Adrenal gland (tissue), 12 donors: ENCODE data around the gene USP6. TPM values are rescaled to one million over a fixed set of nuclear protein-coding genes. Genes with fewer than 3 reads are reported as not detected.
A peak's percentile ranks its signal among the peaks of the same experiment; 100 is the strongest.
"Not testable (repeated sequence)": the region's sequence is repeated elsewhere in the genome, so short reads cannot be mapped to it uniquely, and the experiment has no call there.

Experiments
- DNase-seq, 7 donors: peaks; one replicate each; pipeline ENCODE4 v3.0.0-alpha.2; 2019 to 2020
- H3K27ac ChIP-seq, 5 donors: fragments of 200-600 bp; sonication (generic) in 4 of 5; 1 replicate in 3 of 5; 2 replicates in 2 of 5; pipeline versions ENCODE4 v1.5.1 to v1.8.0; 2016 to 2020; ENCODE audit warnings: mild to moderate bottlenecking in 1 of 5
- H3K27me3 ChIP-seq: fragments of 200-600 bp; 2 replicates; pipeline ENCODE4 v1.8.0; 2021
- H3K36me3 ChIP-seq, 2 donors: fragments of 200-600 bp; replicated peaks in 1 of 2; 1 replicate in 1 of 2; 2 replicates in 1 of 2; pipeline versions ENCODE4 v1.5.1 to v1.8.0; 2018 to 2022
- H3K4me1 ChIP-seq, 2 donors: fragments of 200-600 bp; replicated peaks in 1 of 2; 1 replicate in 1 of 2; 2 replicates in 1 of 2; pipeline versions ENCODE4 v1.5.1 to v1.8.0; 2018 to 2021
- H3K4me3 ChIP-seq, 4 donors: fragments of 200-600 bp; sonication (generic) in 3 of 4; one replicate each; pipeline ENCODE4 v1.5.1; 2016 to 2018
- H3K9me3 ChIP-seq, 3 donors: fragments of 200-600 bp; sonication (generic) in 1 of 3; replicated peaks in 1 of 3; 1 replicate in 2 of 3; 2 replicates in 1 of 3; pipeline versions ENCODE4 v1.5.1 to v1.8.0; 2016 to 2021
- POLR2A ChIP-seq, 2 donors: fragments of 450-650 bp; IDR thresholded peaks; one replicate each; pipeline ENCODE4 v1.6.1; 2017; ENCODE audit warnings: antibody characterized with exemption in 2 of 2, mild to moderate bottlenecking in 2 of 2, moderate library complexity in 1 of 2
- WGBS, 4 donors: extraction: QIAGEN DNeasy Blood & Tissue Kit in 2 of 4; methylation state at CpG; one replicate each; pipeline versions ENCODE4 v1.1.5 to v1.1.7; 2013 to 2017; 5-methylcytosine and 5-hydroxymethylcytosine counted together
- intact Hi-C, 2 donors: fragments of 100-400 bp; cut with DNase I; formaldehyde crosslinking; loops; one replicate each; pipeline versions ENCODE4 v1.14.1 to v1.15.0; 2022 to 2023
- polyA plus RNA-seq, 3 donors: library from polyadenylated mRNA; stranded (reverse); fragments of 200-250 nt in 2 of 3; fragments of 350-450 nt in 1 of 3; fragmentation: Illumina TruSeq in 1 of 3; extraction: RNeasy Lipid Tissue Mini Kit (QIAGEN cat#74804) in 1 of 3; gene quantifications; one replicate each; pipeline ENCODE4 v1.2.3, GENCODE V29; 2013 to 2014
- total RNA-seq, 9 donors: library from RNA; depleted of rRNA in 4 of 9; stranded (reverse); fragments of >200 nt in 4 of 9; fragments of 120-200 nt in 1 of 9; fragmentation: NEBNext Ultra II Directional in 1 of 9; extraction: Animal tissue kit (Norgen Biotek cat#: 25700) in 1 of 9; gene quantifications; one replicate each; pipeline versions ENCODE4 v1.1.0 to v1.2.4, GENCODE V29; 2013 to 2023
- TF ChIP-seq, protein P1 (sequence below), 6 experiments: fragments of 450-650 bp in 4 of 6; fragments of 200-600 bp in 2 of 6; sonication (generic) in 1 of 6; IDR thresholded peaks; 1 replicate in 5 of 6; 2 replicates in 1 of 6; pipeline versions ENCODE4 v1.5.1 to v1.8.0; 2016 to 2021; ENCODE audit warnings: antibody characterized with exemption in 6 of 6, mild to moderate bottlenecking in 2 of 6, moderate library complexity in 1 of 6
- donor health status: healthy with polysubstance abuse.
- donor health status: Bipolar disorder and iron deficiency.
- donor health status: DM: yes; HTN: yes; CAD: no.
- donor health status: DM: no; HTN: no; CAD: no.
- donor health status: DM: no; HTN: no; CAD: no.
- donor health status: DM: yes; HTN: yes; CAD: no.

USP6 gene
- total and polyA plus RNA-seq, 12 donors, result 0.04 to 0.40 (median 0.14) TPM; not detected in 3

DNA sequence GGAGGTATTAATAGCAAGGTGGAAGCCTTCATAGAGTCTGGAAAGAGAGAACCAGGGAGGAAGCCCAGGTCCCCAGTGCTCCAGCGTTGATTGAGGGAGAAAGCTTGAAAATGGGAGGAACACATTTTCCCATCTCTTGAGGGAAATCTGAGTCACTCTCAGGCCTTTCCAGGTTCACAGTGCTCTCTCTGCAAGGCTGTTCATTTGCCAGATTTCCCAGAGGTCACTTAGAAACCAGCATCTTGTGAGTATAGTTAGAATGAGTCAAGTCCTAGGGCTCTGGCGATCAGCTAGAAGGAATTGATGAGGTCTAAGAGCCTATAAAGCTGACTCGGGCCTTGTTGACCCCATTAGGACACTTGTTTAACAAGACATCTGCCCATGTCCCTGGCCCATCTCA is 93.6 kb downstream of the USP6 start:
- DNase-seq, result no peak
- Histone ChIP-seq H3K27ac (no peak overlapping the region), H3K4me1 (no peaks in the 10 kb centered on the region), H3K9me3 (no peaks in the 10 kb centered on the region), H3K27me3 (no peaks in the 10 kb centered on the region), H3K36me3 (no peaks in the 10 kb centered on the region), H3K4me3 (no peak overlapping the region)
- intact Hi-C loops, result no loop called here
- TF ChIP-seq, protein P1, sequence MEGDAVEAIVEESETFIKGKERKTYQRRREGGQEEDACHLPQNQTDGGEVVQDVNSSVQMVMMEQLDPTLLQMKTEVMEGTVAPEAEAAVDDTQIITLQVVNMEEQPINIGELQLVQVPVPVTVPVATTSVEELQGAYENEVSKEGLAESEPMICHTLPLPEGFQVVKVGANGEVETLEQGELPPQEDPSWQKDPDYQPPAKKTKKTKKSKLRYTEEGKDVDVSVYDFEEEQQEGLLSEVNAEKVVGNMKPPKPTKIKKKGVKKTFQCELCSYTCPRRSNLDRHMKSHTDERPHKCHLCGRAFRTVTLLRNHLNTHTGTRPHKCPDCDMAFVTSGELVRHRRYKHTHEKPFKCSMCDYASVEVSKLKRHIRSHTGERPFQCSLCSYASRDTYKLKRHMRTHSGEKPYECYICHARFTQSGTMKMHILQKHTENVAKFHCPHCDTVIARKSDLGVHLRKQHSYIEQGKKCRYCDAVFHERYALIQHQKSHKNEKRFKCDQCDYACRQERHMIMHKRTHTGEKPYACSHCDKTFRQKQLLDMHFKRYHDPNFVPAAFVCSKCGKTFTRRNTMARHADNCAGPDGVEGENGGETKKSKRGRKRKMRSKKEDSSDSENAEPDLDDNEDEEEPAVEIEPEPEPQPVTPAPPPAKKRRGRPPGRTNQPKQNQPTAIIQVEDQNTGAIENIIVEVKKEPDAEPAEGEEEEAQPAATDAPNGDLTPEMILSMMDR (IDR thresholded peaks at IDR 0.05), result no peak
- no peak for TF ChIP-seq POLR2A (IDR thresholded peaks at IDR 0.05)
- WGBS, 4 donors, result 91 to 99% (median 95%) methylated on average over 1 to 3 of the region's 3 CpGs

DNA sequence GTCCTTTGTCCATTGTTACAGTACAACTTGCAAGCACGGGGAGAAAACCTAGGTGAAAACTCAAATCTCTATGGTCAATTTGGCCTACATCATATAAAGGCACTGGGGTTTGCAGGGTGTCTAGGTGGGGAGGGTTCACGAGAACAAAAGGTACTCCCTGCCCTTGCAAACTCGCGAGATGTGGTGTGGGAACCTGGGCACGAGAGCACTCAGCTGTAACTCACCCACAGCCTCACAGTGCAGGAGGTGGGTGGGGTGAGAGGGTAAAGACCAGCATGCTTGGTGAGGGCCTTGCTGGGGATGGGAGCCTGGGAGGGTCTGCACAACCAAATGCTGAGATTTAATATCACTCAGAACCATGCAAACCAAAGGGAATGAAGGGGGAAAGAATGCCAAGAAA is 94.3 kb downstream of the USP6 start:
- H3K4me1 ChIP-seq, result no peaks in the 10 kb centered on the region
- H3K36me3 ChIP-seq, result no peaks in the 10 kb centered on the region
- DNase-seq, result no peak
- H3K27ac ChIP-seq, result peak overlapping the region in 2 of 5 donors; percentile 10 to 41
- H3K9me3 ChIP-seq, result no peaks in the 10 kb centered on the region
- WGBS, 4 donors, result 82 to 95% (median 87%) methylated on average over 5 of the region's 5 CpGs
- H3K27me3 ChIP-seq, result no peaks in the 10 kb centered on the region
- no peak overlapping the region for H3K4me3 ChIP-seq
- no peak for TF ChIP-seq POLR2A (IDR thresholded peaks at IDR 0.05)
- TF ChIP-seq, protein P1 (IDR thresholded peaks at IDR 0.05), result no peak
- intact Hi-C loops, result no loop called here

DNA sequence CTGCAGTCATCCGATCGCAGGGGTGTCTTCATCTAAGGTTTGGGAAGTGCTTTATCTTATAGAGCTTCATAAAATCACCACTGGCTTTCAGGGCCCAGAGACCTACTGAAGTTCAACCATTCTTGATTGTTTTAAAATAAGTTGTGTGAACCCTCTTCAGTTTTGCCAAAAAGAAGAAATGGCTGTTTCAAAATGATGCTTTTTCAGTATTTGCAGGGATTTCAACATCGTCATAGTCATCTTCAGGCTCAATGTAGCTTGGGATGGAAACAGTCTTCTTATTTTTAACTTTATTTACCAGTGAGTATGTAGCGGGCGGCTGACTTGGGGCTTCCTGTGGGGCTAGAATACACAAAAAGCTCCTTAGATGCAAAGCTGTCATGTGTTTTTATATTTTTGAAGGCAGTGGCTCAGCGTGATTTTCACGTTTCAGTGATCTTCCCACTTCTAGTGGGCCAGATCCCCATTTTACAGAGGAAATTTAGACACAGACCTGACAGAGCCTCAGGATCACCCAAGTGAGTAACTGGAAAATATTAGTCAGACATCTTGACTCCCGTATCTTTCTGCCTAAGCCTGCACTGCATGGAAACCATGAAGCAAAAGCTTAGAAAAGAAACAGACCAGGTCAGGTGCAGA is 94.9 kb downstream of the USP6 start:
- intact Hi-C loops, result no loop called here
- DNase-seq, result no peak
- H3K4me3 ChIP-seq, result no peak overlapping the region
- no peaks in the 10 kb centered on the region for H3K9me3 ChIP-seq
- WGBS, 4 donors, result 84 to 91% (median 86%) methylated on average over 8 of the region's 8 CpGs
- peak overlapping the region in 3 of 5 donors; percentile 13 to 71 (median 58) for H3K27ac ChIP-seq
- peaks cover 0 to 2% of the 10 kb centered on the region in 2 donors for H3K36me3 ChIP-seq
- no peaks in the 10 kb centered on the region for H3K4me1 ChIP-seq
- no peaks in the 10 kb centered on the region for H3K27me3 ChIP-seq
- no peak for TF ChIP-seq POLR2A (IDR thresholded peaks at IDR 0.05)
- TF ChIP-seq, protein P1 (IDR thresholded peaks at IDR 0.05), result no peak

DNA sequence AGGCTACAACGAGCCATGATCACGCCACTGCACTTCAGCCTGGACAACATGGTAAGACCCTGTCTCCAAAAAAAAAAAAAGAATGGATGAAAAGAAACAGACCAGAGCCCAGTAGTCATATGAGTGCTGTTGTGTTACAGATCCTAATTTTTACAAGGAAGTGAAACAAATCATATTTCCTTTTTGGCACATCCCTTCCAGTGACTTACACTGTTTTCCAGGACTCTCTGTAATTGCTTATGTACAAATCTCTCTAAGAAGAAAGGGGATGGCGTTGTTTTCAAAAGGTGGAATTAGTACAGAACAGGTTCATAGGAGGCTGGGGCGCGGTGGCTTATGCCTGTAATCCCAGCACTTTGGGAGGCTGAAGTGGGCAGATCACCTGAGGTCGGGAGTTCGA is 95.6 kb downstream of the USP6 start:
- 82 to 91% (median 87%) methylated on average over 7 of the region's 7 CpGs for WGBS, 4 donors
- no peak for DNase-seq
- Histone ChIP-seq H3K4me3 (no peak overlapping the region), H3K4me1 (no peaks in the 10 kb centered on the region), H3K27me3 (no peaks in the 10 kb centered on the region), H3K27ac (peak overlapping the region in 3 of 5 donors; percentile 13 to 71 (median 58)), H3K9me3 (no peaks in the 10 kb centered on the region), H3K36me3 (peaks cover 0 to 7% of the 10 kb centered on the region in 2 donors)
- TF ChIP-seq, protein P1 (IDR thresholded peaks at IDR 0.05), result no peak
- no peak for TF ChIP-seq POLR2A (IDR thresholded peaks at IDR 0.05)
- intact Hi-C loops, result no loop called here

DNA sequence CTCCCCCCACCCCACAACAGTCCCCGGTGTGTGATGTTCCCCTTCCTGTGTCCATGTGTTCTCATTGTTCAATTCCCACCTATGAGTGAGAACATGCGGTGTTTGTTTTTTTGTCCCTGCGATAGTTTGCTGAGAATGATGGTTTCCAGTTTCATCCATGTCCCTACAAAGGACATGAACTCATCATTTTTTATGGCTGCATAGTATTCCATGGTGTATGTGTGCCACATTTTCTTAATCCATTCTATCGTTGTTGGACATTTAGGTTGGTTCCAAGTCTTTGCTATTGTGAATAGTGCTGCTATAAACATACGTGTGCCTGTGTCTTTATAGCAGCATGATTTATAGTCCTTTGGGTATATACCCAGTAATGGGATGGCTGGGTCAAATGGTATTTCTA is 101.7 kb downstream of the USP6 start:
- intact Hi-C loops, H3K9me3 ChIP-seq, H3K4me3 ChIP-seq, H3K27ac ChIP-seq, H3K27me3 ChIP-seq, H3K36me3 ChIP-seq, DNase-seq: not testable (repeated sequence)
- H3K4me1 ChIP-seq, result peaks cover 0 to 10% of the 10 kb centered on the region in 2 donors
- 89 to 98% (median 93%) methylated on average over 2 to 4 of the region's 5 CpGs for WGBS, 4 donors
